NCI-H82 treated with DMSO at 0.1 percent for 48 hours (cell line): Measurements from ENCODE around the gene AKAP8L.
A peak's percentile ranks its signal among the peaks of the same experiment; 100 is the strongest.

Experiments used
- DNase-seq: peaks from one replicate; lab custom pipeline; 2025; ENCODE audit not compliant: unreplicated experiment; lab: John Stamatoyannopoulos, UW

AKAP8L gene

DNA sequence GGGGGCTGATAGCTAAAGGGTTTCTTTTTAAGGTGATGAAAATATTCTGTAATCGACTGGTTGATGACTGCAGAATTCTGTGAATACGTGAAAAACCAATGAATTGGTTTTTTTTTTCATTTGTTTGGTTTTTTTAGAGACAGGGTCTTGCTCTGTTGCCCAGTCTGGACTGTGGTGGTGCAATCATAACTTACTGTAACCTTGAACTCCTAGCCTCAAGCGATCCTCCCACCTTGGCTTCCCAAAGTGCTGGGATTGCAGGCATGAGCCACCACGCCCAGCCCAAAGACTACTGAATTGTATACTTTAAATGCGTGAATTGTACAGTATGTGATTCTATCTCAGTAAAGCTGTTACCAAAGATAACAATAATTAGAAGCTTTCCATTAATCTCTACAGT lies 24.4 kb downstream of the AKAP8L start:
- DNase-seq, result no peak

DNA sequence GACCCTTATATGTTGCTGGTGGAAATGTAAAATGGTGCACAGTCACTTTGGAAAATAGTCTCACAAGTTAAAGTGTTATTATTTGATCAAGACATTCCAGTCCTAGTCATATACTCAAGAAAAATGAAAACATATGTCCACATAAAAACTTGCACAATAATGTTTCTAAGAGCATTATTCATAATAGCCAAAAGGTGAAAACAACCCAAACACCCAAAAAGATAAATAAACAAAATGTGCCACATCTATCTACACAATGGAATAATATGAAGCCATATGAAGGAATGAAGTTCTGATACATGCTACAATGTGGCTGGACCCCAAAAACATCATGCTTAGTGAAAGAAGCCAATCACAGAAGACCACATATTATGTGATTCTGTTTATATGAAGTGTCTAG lies 24.8 kb downstream of the AKAP8L start:
- DNase-seq, result no peak

DNA sequence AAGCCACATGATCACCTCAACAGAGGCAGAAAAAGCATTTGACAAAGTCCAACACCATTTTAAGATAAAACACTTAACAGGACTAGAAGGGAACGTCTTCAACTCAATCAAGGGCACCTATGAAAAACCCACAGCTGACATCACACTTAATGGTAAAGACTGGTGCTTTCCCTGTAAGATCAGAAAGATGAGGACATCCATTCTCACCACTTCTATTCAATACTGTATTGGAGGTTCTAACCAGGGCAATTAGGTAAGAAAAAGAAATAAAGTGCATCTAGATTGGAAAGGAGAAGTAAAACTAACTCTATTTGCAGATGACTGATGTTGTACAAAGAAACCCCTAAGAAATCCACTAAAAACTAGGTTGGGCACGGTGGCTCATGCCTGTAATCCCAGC lies 28.0 kb downstream of the AKAP8L start:
- no peak for DNase-seq

DNA sequence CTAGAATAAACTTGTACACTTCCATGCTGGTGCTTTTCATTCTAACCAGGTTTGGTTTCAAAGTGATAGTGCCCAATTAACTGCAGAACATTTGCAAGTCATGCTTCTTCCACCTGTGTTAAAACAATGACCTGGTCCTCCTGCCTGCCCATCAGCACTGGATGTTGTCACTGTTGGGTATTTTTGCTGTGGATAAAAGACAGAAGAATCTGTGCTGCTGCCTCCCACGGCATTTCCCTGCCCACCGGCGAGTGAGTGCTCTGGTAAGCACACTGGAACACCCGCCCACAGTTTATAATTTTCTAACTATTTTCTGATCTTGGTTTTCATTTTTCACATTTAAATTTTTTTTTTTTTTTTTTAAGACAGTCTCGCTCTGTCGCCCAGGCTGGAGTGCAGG lies 36.9 kb downstream of the AKAP8L start:
- no peak for DNase-seq

GRCh38 chr19:15381429-15381828 lies 37.4 kb downstream of the AKAP8L start:
- DNase-seq, result no peak

DNA sequence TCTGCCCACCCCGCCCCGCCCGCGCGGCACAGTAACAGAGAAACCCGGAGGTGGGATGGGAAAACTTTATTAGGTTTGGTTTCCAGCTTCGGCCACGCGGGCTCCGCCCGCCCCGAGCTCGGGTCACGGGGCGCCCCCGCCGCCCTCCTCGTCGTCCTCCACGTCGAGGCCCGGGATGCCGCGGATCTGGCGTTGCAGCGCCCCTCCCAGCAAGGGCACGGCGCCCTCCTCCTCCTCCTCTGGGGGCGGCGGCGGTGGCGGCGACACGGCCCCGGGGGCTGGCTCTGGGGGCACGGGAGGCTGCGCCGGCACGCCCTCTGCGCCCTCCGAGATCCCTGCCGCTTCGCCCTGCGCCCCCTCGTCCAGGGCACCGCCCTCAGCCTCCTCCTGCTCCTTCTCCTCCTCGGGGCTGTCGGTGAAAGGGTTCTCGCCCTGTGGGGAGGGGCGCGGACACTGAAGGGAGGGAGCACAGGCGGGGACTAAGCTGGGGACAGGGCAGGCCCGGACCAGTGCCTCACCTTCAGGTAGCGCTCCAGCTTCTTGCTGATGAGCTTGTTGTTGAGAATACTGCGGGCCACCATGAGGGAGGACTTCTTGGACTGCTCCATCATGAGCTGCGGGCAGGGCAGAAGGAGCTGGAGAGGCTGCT lies 38.7 kb downstream of the AKAP8L start:
- peak; percentile 35 for DNase-seq

- peak; percentile 97 for DNase-seq
These were observed 39.4 kb downstream of the AKAP8L start, which contains the start of gene AKAP8 for GRCh38 chr19:15379083-15379998. Gene AKAP8 (minus strand): TSS chr19:15379787. CDS start chr19:15379731, 56 bp downstream.

DNA sequence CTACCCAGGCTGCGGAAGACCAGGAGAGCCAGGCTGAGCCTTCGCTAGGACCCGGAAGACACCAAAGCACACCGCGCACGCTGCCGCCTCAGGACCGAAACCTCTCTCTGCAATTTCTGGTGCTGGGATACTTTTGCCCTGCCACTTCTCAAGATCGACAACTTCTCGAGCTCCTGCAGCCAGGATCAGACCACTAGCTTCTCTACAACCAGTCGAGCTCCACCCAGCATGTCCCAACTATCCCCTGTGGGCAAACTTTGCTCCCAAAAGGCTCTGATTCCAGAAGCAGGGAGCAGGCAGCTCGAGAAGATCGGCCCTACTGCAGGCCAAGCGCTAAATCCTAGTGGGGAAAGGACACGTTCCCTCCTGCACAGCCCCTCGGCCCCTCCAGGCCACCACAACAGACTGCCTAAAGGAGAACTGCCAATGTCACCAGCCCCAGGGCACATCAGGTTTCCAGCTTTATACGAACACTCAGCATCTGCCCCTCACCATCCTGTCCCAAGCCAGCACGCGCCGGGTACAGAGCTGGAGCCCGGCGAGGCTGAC lies 40.2 kb downstream of the AKAP8L start:
- peak; percentile 38 for DNase-seq

DNA sequence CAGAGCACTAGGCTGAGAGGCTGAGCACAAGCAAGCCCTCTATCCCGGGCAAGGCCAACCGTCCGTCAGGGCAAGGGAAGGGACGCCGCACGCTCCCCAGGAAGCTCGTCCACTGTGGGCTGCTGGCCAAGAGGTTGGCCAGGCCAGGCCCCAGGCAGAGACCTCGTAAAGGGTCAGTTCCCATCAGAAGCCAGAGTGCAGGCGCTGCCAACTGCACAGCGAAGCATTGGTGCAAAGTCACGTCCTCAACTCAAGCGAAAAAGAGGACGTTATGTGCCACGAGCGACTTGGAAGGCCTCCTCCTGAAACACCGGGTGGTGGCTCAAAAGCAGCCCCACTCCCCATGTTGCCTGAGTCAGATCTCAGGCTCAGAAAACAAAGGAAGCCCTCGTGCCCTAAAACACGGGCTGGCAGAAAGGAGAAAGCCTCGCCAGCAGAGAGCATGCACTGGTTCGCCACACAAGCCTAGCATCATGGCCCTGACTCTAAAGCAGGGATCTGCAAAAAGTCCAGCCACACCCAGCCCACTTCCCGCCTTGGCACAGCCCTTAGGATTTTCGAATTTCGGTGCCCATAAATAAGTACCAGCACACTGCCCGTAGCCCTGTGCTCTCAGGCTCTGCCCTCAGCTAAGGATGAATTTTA lies 43.9 kb downstream of the AKAP8L start:
- DNase-seq, result no peak

DNA sequence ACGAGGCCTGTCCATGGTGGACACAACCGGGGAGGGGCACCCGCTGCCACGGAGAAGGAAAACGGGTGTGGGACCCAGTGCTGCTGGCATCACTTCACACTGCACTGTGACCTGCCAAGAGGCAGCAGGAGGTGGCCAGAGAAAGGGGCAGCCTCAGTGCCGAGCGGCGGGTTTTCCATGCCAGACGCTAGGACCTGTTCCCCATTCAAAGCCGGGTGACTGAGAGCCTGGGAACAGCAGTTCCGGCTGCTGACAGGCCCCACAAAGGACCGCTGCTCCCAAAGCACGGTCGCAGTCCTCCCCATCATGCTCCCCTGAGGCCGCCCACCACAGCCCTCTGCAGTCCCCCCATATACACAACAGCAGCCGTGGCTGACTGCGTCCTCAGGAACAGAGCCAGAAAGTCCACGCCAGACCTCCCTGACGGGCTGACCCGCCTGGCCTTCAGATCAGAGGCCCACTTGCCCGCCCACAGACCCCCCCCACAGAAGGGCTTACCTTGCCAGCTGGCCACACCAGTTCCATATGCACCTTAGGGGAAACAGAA lies 44.6 kb downstream of the AKAP8L start:
- no peak for DNase-seq

- DNase-seq, result no peak
These were observed 45.1 kb downstream of the AKAP8L start for GRCh38 chr19:15373644-15374043.

DNA sequence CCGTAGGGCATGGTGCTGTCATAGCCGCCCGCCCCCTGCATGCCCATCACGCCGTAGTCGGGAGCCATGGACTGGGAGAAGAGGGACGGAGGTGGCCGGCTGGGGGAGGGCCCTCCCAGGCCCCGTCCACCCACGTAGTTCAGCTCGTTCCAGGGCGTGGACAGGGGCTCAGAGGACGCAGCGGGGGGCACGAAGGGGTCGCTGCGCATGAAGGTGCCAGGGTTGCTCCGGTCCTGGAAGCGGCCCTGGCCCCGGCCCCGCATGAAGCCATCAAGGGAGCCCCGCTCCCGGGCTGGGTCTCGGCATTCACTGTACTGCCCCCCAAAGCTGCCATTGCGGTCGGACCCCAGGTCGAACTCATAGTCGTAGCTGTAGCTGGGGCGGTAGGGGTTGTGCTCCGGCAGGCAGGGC lies 45.9 kb downstream of the AKAP8L start:
- no peak for DNase-seq

- no peak for DNase-seq
These were observed 46.3 kb downstream of the AKAP8L start for GRCh38 chr19:15372470-15372869.

DNA sequence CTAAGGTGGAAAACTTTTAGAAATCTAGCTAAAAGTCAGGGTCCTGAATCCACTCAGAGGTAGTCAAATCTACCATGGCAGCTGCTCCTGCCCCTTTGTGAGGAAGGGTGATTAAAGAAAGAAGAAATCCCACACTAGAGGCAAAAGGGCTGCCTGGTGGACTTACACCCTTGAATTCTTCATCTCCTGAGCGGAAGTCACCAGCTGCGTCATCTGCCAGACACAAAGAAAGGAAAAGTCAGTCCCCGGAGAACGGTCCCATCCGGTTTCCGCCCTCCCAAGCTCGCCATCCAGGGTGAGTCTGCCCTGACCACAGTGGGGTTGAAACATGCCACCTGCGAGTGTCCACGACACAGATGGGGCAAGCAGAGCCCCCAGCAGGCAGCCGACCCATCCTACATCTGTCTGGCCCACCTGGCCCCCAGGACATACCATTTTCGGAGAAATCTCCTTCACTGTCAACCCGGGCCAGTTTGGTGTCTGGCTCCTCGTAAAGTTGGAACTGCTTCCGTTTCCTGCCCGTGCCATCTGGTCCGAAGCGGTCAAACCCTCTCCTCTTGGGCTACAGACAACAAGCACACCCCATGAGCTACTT lies 46.9 kb downstream of the AKAP8L start:
- DNase-seq, result no peak

DNA sequence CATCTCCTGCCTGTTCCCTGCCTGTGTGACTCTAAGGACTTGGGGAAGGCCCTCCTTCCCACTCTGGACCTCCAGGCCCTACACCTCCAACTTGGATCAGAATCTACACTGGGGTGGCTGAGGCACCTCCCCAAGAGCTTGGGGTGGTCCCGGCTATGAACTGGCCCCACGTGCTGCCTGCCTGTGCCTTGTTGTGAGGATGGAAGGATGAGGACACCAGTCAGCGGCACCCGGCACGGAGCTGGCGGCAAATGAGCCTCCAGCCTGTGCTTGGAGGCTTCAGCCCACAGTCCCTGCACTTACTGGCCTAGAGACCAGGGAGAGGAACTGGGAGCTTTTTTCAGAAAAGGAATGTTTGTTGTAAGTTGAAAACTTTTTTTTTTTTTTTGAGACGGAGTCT lies 47.7 kb downstream of the AKAP8L start:
- DNase-seq, result no peak

GRCh38 chr19:15369594-15369891 lies 49.2 kb downstream of the AKAP8L start:
- DNase-seq, result no peak

DNA sequence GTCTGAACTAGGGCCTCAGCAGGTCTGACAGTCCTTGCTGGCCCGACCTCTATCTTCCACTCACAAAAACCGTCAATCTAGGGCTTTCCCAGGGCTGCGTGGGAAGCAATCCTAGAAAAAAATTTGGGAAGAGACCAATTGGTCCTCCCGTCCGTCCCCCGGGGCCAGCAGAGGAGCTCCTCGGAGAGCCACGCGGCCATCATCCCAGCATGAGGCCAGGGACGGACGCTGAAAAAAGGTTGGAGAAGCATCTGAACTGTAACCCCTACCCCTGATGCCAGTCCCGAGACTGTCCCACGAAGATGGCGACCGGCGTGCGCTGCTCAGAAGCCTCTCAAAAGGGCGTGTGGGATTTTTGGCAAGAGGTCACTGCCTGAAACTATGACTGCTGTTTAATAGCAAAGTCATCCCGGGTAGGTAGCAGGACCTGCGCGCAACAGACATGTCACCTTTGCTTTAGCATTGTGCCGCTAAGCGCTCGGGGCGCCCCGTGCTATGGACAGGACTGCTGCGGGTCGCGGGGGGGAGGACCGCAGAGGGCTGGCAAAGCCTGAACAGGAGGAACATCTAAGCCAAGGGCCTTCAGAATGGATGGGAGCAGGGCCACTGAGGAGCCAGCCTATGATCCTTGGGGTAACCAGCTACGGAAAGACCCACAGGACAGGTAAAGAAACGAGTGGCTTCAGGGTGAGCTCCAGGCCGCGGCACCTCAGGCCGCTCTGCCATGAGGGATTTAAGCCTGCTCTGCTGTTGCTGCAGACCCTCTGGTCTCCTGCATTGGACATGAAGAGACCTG lies 49.8 kb downstream of the AKAP8L start:
- DNase-seq, result no peak

DNA sequence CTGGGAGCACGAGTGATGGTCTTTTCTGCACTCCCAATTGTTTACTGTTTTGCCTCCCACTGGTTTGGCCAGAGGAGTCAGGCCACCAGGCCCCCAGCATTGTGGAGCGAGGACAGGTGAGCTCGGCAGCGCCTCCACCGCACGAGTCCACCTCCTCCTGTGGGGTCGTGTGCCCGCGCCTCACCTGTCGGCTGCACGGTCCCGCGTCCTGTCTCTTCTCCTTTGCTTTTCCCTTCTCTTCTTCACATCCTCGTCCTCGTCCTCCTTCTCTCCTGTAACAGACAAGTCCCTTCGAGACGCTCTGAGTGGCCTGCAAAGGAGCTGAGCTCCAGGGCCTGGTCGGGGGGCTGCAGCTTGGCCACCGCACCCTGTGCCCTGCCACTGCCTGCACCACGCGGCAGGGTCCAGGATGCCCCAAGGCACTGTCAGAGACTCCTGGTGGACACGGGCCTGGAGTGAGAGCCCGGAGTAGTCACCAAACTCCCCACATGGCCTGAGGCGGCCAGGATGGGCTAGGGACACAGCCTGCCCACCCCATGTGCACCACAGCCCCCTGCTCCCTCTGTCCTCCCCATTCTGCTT lies 50.6 kb downstream of the AKAP8L start:
- no peak for DNase-seq

DNA sequence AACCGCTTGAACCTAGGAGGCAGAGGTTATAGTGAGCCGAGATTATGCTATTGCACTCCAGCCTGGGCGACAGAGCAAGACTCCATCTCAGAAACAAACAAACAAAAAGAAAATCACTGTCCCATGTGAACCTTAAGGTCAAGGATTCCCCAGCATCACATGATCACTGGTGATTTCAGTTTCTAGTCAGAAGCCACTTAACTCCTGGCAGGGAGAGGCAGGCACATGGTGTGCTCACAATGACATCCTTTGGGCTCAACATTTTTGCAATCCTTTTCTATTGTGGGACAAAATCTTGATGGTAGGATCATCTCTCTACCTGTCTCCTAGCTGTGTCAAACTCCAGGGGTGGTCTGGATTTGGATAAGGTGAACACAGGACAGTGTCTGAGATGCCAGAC lies 51.3 kb downstream of the AKAP8L start:
- no peak for DNase-seq

DNA sequence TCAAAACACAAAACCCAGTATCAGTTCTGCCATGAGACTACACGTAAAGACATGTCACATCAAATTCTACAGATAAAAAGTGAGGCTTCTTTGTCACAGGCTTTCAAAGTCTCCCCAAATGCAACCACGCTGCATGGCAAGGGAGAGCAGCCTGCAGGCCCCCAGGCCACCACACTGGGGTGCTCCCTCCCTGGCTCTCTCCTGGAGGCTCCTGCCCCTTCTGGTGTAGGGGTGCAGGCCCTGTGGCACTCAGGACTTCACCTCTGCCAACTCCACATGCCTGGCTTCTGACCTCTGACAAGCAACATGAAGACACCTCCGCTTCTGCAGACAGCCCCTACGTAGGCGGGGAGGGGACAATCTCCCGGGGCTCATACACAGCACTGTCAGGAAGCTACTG lies 53.5 kb downstream of the AKAP8L start:
- DNase-seq, result no peak
